Fibroblast of lung (primary cell): ENCODE results near the gene SMG6.

Experiments
- CTCF ChIP-seq, 2 donors: IDR thresholded peaks in 1 of 2; conservative IDR thresholded peaks in 1 of 2; 1 replicate in 1 of 2; 2 replicates in 1 of 2; pipeline ENCODE4 v1.5.1; 2011 to 2012; ENCODE audit warnings: low read length in 2 of 2, control low read depth in 1 of 2, inconsistent platforms in 1 of 2, low read depth in 1 of 2, mild to moderate bottlenecking in 1 of 2
- EZH2 ChIP-seq: IDR thresholded peaks from 2 replicates; pipeline ENCODE4 v1.5.1; 2012; ENCODE audit warnings: low read length, control low read depth, mild to moderate bottlenecking; ENCODE audit errors: missing control alignments

GRCh38 chr17:2266865-2267228, 36.7 kb downstream of the SMG6 start:
- TF ChIP-seq EZH2 (no peak), CTCF (conservative IDR thresholded peaks at IDR 0.05 in 1 of 2, IDR thresholded peaks at IDR 0.05 in 1 of 2; ENCODE audit: low read depth in 1 of 2, low read length in 2 of 2) (no peak)
